Measurements from ENCODE around the gene FCN3. TPM values are rescaled to one million over a fixed set of nuclear protein-coding genes. Genes with fewer than 3 reads are reported as not detected.
"Not testable (repeated sequence)": the region's sequence is repeated elsewhere in the genome, so short reads cannot be mapped to it uniquely, and the experiment has no call there.

The FCN3 gene
- total RNA-seq, 1 donor from 2014 or later: not detected

DNA sequence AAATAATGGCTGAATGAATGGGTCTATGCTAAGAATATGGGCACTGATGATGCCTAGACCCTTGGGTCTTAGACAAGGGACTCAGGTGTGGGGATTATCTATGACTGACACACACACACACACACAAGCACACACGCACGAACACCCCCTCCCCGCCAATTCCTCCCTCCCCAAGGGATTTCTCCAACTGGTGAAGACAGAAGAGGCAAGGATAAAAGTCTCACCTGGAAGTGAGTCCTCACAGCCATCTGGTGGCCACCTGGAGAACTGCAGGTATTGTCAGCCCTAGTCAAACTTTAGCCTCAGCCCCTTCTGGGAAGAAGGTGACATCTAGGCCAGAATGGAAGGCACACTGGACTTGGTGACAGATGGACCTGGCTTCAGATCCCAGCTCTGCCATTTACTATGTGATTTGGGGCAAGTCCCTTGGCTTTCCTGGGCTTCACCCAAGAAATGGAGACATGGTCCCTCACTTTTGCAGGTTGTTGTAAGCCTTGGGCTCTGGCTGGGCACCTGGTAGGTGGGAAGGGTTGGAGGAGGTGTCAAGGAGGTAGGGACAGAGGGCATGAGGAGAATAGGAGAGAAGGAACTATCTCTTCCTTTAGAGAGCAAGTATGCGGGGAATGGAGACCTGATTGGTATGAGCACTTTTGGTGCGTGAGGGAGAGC, 13.8 kb upstream of the FCN3 start:
- peaks cover 14% of the 10 kb centered on the region for H3K4me1 Mint-ChIP-seq
- TF ChIP-seq, protein P1, sequence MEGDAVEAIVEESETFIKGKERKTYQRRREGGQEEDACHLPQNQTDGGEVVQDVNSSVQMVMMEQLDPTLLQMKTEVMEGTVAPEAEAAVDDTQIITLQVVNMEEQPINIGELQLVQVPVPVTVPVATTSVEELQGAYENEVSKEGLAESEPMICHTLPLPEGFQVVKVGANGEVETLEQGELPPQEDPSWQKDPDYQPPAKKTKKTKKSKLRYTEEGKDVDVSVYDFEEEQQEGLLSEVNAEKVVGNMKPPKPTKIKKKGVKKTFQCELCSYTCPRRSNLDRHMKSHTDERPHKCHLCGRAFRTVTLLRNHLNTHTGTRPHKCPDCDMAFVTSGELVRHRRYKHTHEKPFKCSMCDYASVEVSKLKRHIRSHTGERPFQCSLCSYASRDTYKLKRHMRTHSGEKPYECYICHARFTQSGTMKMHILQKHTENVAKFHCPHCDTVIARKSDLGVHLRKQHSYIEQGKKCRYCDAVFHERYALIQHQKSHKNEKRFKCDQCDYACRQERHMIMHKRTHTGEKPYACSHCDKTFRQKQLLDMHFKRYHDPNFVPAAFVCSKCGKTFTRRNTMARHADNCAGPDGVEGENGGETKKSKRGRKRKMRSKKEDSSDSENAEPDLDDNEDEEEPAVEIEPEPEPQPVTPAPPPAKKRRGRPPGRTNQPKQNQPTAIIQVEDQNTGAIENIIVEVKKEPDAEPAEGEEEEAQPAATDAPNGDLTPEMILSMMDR (conservative IDR thresholded peaks at IDR 0.05): peak; percentile 89
- peak overlapping the region; percentile 12 for H3K4me3 Mint-ChIP-seq
- no peak overlapping the region for H3K27ac Mint-ChIP-seq (ENCODE audit: unreplicated experiment)
- no peaks in the 10 kb centered on the region for H3K9me3 Mint-ChIP-seq
- peaks cover 7% of the 10 kb centered on the region for H3K27me3 Mint-ChIP-seq (ENCODE audit: low read depth)
- H3K36me3 Mint-ChIP-seq (ENCODE audit: low read depth): no peaks in the 10 kb centered on the region
- DNase-seq (ENCODE audit: low read depth, low spot score): peak; percentile 47

DNA sequence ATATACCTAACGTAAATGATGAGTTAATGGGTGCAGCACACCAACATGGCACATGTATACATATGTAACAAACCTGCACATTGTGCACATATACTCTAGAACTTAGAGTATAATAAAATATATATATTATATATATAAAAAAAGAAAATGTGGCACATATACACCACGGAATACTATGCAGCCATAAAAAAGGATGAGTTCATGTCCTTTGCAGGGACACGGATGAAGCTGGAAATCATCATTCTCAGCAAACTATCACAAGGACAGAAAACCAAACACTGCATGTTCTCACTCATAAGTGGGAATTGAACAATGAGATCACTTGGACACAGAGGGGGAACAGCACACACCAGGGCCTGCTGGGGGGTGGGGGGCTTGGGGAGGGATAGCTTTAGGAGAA, 10.2 kb upstream of the FCN3 start:
- H3K4me3 Mint-ChIP-seq; H3K9me3 Mint-ChIP-seq; H3K4me1 Mint-ChIP-seq; H3K36me3 Mint-ChIP-seq (ENCODE audit: low read depth); H3K27ac Mint-ChIP-seq (ENCODE audit: unreplicated experiment); DNase-seq (ENCODE audit: low read depth, low spot score): not testable (repeated sequence)
- H3K27me3 Mint-ChIP-seq (ENCODE audit: low read depth): peaks cover 25% of the 10 kb centered on the region

DNA sequence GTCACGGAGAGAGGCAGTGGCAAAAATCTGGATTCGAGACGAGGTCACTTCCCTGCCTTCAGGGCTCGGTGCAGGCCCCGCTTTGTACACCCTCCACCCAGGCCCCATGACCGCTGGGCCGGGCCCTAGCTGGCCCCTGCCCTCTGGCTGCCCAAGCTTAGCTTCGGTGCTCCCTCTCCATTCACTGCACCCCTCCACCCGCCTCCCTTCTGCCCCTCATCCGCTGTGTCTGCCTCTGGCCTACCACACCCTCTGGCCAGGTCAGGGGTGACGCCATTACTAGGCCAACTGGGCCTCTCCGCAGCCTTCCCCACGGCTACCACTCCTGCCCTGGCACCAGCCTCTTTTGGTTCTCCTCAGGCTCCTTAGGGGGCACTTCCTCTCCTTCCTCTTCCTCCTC, 9.0 kb upstream of the FCN3 start:
- no peak for DNase-seq (ENCODE audit: low read depth, low spot score)
- no peak overlapping the region for H3K27ac Mint-ChIP-seq (ENCODE audit: unreplicated experiment)
- H3K4me3 Mint-ChIP-seq: no peak overlapping the region
- peaks cover 24% of the 10 kb centered on the region for H3K27me3 Mint-ChIP-seq (ENCODE audit: low read depth)
- TF ChIP-seq, protein P1 (conservative IDR thresholded peaks at IDR 0.05): no peak
- H3K36me3 Mint-ChIP-seq (ENCODE audit: low read depth): no peaks in the 10 kb centered on the region
- H3K9me3 Mint-ChIP-seq: no peaks in the 10 kb centered on the region
- H3K4me1 Mint-ChIP-seq: no peaks in the 10 kb centered on the region

DNA sequence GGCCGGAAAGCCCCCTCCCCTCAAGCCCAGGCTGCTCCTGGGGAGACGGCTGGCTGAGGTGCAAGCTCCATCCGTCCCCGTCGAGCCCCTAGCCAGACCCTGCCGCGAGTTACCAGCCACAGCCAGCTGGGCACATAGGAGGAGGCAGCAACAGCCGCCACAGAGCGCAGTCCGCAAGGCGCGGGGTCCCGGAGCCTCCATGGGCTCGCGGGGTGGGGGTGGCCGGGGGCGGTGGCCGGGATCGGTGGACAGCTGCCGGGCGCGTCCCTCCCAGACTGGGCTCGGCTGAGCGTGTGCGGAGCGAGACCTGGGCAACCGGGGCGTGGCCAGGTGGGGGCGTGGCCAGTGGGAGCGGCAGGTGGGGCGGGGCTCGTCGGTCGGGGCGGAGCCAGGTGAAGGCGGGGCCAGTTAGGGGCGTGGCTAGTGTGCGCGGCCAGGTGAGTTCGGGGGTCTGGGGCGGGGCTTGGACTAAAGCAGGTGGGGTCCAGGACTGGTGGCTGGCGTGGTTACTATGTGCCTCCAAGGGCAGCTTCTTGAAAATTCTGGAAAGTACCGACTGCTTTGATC, 8.5 kb upstream of the FCN3 start, which contains the start of gene CD164L2:
TSS of gene CD164L2 (minus strand) at position 295 of the 567 bp plus-strand sequence. CDS start at position 201, 94 bp downstream.
- Mint-ChIP-seq H3K4me3 (no peak within 1 kb of the TSS), H3K36me3 (ENCODE audit: low read depth) (no peaks in the 10 kb centered on the region)

DNA sequence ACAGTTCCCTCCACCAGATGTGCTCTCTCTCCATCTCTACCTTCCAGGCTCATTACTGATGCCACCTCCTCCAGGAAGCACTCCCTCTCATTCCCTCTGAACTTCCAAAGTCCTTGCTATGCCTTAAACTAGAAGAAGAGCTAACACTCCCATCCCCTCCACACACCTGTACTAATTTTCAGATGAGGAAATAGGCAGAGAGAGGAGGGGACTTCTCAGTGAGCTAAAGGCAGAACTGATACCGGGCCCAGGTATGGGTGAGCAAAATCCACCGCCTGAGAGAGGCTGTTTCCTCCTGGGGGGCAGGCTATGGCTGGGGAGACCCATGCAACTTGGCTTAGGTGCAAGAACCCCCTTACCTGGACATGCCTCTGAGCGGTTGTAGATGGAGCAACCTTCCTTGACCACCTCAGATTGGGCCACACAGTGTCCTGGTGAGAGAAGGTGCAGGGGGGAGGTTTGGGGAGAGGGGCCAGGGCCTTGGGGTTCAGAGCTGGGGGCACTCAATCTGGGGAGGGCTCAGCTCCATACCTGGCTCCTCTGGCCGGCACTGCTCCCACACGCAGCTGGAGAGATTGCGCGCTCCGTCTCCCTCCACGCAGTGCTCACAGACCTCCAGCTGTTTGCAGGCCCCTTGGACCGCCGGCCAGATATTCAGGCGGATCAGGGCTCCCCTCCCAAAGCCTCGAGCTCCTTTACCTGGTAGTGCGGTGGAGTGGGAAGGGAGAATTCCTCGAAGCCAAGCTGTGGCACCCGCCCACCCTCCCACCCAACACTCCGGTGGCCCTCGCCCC, 7.5 kb upstream of the FCN3 start:
- Mint-ChIP-seq H3K27ac (ENCODE audit: unreplicated experiment) (no peak overlapping the region), H3K36me3 (ENCODE audit: low read depth) (no peaks in the 10 kb centered on the region), H3K4me1 (no peaks in the 10 kb centered on the region), H3K27me3 (ENCODE audit: low read depth) (peaks cover 22% of the 10 kb centered on the region), H3K9me3 (no peaks in the 10 kb centered on the region), H3K4me3 (no peak overlapping the region)
- no peak for DNase-seq (ENCODE audit: low read depth, low spot score)
- TF ChIP-seq, protein P1 (conservative IDR thresholded peaks at IDR 0.05): no peak

More for the DNA sequence above, 8.5 kb upstream of the FCN3 start, which contains the start of gene CD164L2:
- TF ChIP-seq, protein P1 (conservative IDR thresholded peaks at IDR 0.05): no peak
- DNase-seq (ENCODE audit: low read depth, low spot score): no peak
- Mint-ChIP-seq H3K4me1 (no peaks in the 10 kb centered on the region), H3K9me3 (no peaks in the 10 kb centered on the region), H3K27ac (ENCODE audit: unreplicated experiment) (no peak within 1 kb of the TSS), H3K27me3 (ENCODE audit: low read depth) (peaks cover 22% of the 10 kb centered on the region)

All from neural crest cell (in vitro differentiated cells).